NOMO-1 treated with DMSO at 0.1 percent for 48 hours (cell line): ENCODE measurements around the gene EVPLL.
A peak's percentile ranks its signal among the peaks of the same experiment; 100 is the strongest.
"Not testable (repeated sequence)": the region's sequence is repeated elsewhere in the genome, so short reads cannot be mapped to it uniquely, and the experiment has no call there.

ENCODE experiments used
- DNase-seq: peaks from one replicate; lab custom pipeline; 2025; ENCODE audit not compliant: unreplicated experiment; lab: John Stamatoyannopoulos, UW

The EVPLL gene

GRCh38 chr17:18378614-18379013 lies 1.0 kb downstream of the EVPLL start:
- not testable (repeated sequence) for DNase-seq

- DNase-seq = no peak
These were observed 1.9 kb downstream of the EVPLL start for GRCh38 chr17:18379246-18380146.

GRCh38 chr17:18380471-18381157 lies 3.0 kb downstream of the EVPLL start:
- no peak for DNase-seq

- no peak for DNase-seq
These were observed 3.8 kb downstream of the EVPLL start for GRCh38 chr17:18381158-18381952.

GRCh38 chr17:18381953-18382245 lies 4.3 kb downstream of the EVPLL start:
- no peak for DNase-seq

GRCh38 chr17:18382441-18383078 lies 5.0 kb downstream of the EVPLL start:
- DNase-seq = no peak

- DNase-seq = not testable (repeated sequence)
These were observed 5.5 kb downstream of the EVPLL start for GRCh38 chr17:18383079-18383481.

GRCh38 chr17:18384271-18384670 lies 6.7 kb downstream of the EVPLL start:
- not testable (repeated sequence) for DNase-seq

GRCh38 chr17:18387583-18387982 lies 10.0 kb downstream of the EVPLL start:
- DNase-seq = not testable (repeated sequence)

- DNase-seq = not testable (repeated sequence)
These were observed 10.7 kb downstream of the EVPLL start for GRCh38 chr17:18388266-18388665.

- DNase-seq = not testable (repeated sequence)
These were observed 11.2 kb downstream of the EVPLL start for GRCh38 chr17:18388728-18389127.

GRCh38 chr17:18401872-18402590 lies 24.5 kb downstream of the EVPLL start:
- DNase-seq = not testable (repeated sequence)

- not testable (repeated sequence) for DNase-seq
These were observed 25.6 kb downstream of the EVPLL start for GRCh38 chr17:18403166-18403565.

GRCh38 chr17:18403604-18404003 lies 26.0 kb downstream of the EVPLL start:
- DNase-seq = not testable (repeated sequence)

- DNase-seq = peak; percentile 58
These were observed 31.3 kb downstream of the EVPLL start for GRCh38 chr17:18408906-18409305.

- not testable (repeated sequence) for DNase-seq
These were observed 31.7 kb downstream of the EVPLL start for GRCh38 chr17:18409321-18409720.

GRCh38 chr17:18410736-18411135 lies 33.2 kb downstream of the EVPLL start:
- DNase-seq = not testable (repeated sequence)

- DNase-seq = not testable (repeated sequence)
These were observed 33.8 kb downstream of the EVPLL start for GRCh38 chr17:18411377-18411864.

GRCh38 chr17:18412001-18412538 lies 34.5 kb downstream of the EVPLL start:
- not testable (repeated sequence) for DNase-seq

- not testable (repeated sequence) for DNase-seq
These were observed 43.9 kb downstream of the EVPLL start for GRCh38 chr17:18421521-18421920.
